Measurements from ENCODE around the gene GSPT1.

DNA sequence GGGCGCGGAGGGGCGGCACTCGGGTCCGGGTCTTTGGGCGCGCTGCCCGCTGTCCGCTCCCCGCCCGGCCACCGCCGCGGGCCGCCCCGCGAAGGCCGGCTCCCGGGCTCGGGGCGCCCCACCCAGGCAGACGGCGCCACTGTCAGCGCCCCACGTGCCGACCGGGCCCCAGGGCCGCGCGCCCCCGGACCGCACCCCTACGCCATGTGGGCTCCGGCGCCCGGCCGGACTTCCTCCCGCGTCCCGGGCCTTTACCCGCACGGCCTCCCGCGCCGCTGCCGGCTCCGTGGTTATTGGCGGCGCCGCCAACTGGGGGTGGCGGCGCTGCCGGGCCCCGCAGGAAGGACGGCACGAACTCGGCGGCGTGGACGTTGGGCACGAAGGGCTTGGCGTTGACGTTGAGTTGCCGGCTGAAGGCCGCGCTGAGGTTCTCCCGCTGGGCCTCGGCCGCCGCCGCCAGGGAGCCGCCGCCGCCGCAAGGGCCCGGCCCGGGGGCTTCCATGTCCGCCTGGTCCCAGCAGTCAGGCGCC, 577 bp downstream of the GSPT1 start:
- TF ChIP-seq PPARA (CRISPR knock-in tag; IDR thresholded peaks at IDR 0.05; ENCODE audit: borderline replicate concordance) (no peak), ARNTL (CRISPR knock-in tag; IDR thresholded peaks at IDR 0.05; ENCODE audit: borderline replicate concordance, low read depth) (no peak), BACH2 (CRISPR knock-in tag; IDR thresholded peaks at IDR 0.05; ENCODE audit: borderline replicate concordance) (no peak), TCF4 (CRISPR knock-in tag; IDR thresholded peaks at IDR 0.05; ENCODE audit: borderline replicate concordance) (no peak), ZNF565 (CRISPR knock-in tag; conservative IDR thresholded peaks at IDR 0.05; ENCODE audit: low read depth) (no peak), ZNF70 (CRISPR knock-in tag; IDR thresholded peaks at IDR 0.05) (no peak), ZFP3 (CRISPR knock-in tag; IDR thresholded peaks at IDR 0.05) (no peak)
- TF ChIP-seq, protein P1, sequence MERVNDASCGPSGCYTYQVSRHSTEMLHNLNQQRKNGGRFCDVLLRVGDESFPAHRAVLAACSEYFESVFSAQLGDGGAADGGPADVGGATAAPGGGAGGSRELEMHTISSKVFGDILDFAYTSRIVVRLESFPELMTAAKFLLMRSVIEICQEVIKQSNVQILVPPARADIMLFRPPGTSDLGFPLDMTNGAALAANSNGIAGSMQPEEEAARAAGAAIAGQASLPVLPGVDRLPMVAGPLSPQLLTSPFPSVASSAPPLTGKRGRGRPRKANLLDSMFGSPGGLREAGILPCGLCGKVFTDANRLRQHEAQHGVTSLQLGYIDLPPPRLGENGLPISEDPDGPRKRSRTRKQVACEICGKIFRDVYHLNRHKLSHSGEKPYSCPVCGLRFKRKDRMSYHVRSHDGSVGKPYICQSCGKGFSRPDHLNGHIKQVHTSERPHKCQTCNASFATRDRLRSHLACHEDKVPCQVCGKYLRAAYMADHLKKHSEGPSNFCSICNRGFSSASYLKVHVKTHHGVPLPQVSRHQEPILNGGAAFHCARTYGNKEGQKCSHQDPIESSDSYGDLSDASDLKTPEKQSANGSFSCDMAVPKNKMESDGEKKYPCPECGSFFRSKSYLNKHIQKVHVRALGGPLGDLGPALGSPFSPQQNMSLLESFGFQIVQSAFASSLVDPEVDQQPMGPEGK (CRISPR knock-in tag; IDR thresholded peaks at IDR 0.05; ENCODE audit: borderline replicate concordance), result no peak
- TF ChIP-seq, protein P2, sequence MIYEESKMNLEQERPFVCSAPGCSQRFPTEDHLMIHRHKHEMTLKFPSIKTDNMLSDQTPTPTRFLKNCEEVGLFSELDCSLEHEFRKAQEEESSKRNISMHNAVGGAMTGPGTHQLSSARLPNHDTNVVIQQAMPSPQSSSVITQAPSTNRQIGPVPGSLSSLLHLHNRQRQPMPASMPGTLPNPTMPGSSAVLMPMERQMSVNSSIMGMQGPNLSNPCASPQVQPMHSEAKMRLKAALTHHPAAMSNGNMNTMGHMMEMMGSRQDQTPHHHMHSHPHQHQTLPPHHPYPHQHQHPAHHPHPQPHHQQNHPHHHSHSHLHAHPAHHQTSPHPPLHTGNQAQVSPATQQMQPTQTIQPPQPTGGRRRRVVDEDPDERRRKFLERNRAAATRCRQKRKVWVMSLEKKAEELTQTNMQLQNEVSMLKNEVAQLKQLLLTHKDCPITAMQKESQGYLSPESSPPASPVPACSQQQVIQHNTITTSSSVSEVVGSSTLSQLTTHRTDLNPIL (CRISPR knock-in tag; IDR thresholded peaks at IDR 0.05; ENCODE audit: low read depth), result no peak
